Measurements from ENCODE around the gene STARD5.

Gene STARD5

DNA sequence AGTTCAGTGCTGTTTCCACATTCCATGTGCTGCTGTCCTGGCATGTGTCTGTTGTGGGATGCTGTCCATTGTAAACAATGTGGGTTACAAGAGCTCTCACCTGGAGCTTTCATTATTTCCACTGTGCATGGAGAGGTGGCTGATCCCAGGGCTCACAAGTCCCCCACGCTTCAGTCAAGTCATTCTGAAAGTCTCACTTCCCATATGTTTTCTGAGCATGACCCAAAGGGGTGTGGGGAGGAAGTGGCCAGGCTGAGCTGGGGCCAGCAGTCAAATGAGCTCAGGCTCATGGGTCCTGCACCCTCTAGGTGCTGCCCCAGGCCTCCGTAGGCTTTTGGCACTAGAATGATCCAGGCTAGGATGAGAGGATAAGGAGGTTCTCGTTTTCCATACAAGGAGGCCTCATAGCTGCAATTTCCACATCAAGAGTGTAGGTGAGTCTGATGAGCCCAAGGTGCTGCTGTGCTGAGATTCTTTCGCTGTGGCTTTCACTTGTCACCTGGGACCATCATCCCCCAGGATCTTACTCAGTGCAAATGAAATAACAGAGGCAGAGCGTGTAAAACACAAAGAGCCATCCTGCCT is 22.0 kb downstream of the STARD5 start:
- Histone ChIP-seq H3F3A (ENCODE audit: control insufficient read depth, insufficient read depth) (peaks cover 17% of the 10 kb centered on the region), H3K27me3 (ENCODE audit: control insufficient read depth, low read length) (no peaks in the 10 kb centered on the region), H3K79me2 (ENCODE audit: control insufficient read depth, low read length) (peaks cover 64% of the 10 kb centered on the region), H3K9me3 (ENCODE audit: control insufficient read depth, insufficient read depth, low read length) (no peaks in the 10 kb centered on the region), H4K20me1 (ENCODE audit: control insufficient read depth, insufficient read depth, low read depth, low read length) (no peaks in the 10 kb centered on the region), H3K4me3 (ENCODE audit: low read length) (peak overlapping the region; percentile 84), H3K4me1 (ENCODE audit: control insufficient read depth, low read length) (peaks cover 82% of the 10 kb centered on the region), H3K9me2 (replicated peaks; ENCODE audit: control insufficient read depth, low read length) (no peaks in the 10 kb centered on the region), H3K36me3 (ENCODE audit: control insufficient read depth, low read length) (peaks cover 97% of the 10 kb centered on the region), H3K27ac (ENCODE audit: low read depth, low read length) (peak overlapping the region; percentile 78), H3K4me2 (ENCODE audit: low read length) (peak overlapping the region; percentile 99)
- TF ChIP-seq, protein P1, sequence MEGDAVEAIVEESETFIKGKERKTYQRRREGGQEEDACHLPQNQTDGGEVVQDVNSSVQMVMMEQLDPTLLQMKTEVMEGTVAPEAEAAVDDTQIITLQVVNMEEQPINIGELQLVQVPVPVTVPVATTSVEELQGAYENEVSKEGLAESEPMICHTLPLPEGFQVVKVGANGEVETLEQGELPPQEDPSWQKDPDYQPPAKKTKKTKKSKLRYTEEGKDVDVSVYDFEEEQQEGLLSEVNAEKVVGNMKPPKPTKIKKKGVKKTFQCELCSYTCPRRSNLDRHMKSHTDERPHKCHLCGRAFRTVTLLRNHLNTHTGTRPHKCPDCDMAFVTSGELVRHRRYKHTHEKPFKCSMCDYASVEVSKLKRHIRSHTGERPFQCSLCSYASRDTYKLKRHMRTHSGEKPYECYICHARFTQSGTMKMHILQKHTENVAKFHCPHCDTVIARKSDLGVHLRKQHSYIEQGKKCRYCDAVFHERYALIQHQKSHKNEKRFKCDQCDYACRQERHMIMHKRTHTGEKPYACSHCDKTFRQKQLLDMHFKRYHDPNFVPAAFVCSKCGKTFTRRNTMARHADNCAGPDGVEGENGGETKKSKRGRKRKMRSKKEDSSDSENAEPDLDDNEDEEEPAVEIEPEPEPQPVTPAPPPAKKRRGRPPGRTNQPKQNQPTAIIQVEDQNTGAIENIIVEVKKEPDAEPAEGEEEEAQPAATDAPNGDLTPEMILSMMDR (IDR thresholded peaks at IDR 0.05; ENCODE audit: low read depth, low read length, poor library complexity, severe bottlenecking): no peak
- no peak for TF ChIP-seq EZH2phosphoT487 (IDR thresholded peaks at IDR 0.05; ENCODE audit: borderline replicate concordance, low read length)

- Histone ChIP-seq H3K9me2 (replicated peaks; ENCODE audit: control insufficient read depth, low read length) (no peaks in the 10 kb centered on the region), H3K36me3 (ENCODE audit: control insufficient read depth, low read length) (peaks cover 93% of the 10 kb centered on the region), H3K27ac (ENCODE audit: low read depth, low read length) (peak overlapping the region; percentile 78), H4K20me1 (ENCODE audit: control insufficient read depth, insufficient read depth, low read depth, low read length) (no peaks in the 10 kb centered on the region), H3F3A (ENCODE audit: control insufficient read depth, insufficient read depth) (peaks cover 19% of the 10 kb centered on the region), H3K27me3 (ENCODE audit: control insufficient read depth, low read length) (no peaks in the 10 kb centered on the region), H3K4me2 (ENCODE audit: low read length) (peak overlapping the region; percentile 99), H3K79me2 (ENCODE audit: control insufficient read depth, low read length) (peaks cover 69% of the 10 kb centered on the region), H3K4me1 (ENCODE audit: control insufficient read depth, low read length) (peaks cover 86% of the 10 kb centered on the region), H3K9me3 (ENCODE audit: control insufficient read depth, insufficient read depth, low read length) (no peaks in the 10 kb centered on the region), H3K4me3 (ENCODE audit: low read length) (peak overlapping the region; percentile 84)
- TF ChIP-seq, protein P1 (IDR thresholded peaks at IDR 0.05; ENCODE audit: low read depth, low read length, poor library complexity, severe bottlenecking): no peak
- TF ChIP-seq EZH2phosphoT487 (IDR thresholded peaks at IDR 0.05; ENCODE audit: borderline replicate concordance, low read length): no peak
Observed at GRCh38 chr15:81301385-81301784, 22.6 kb downstream of the STARD5 start.

DNA sequence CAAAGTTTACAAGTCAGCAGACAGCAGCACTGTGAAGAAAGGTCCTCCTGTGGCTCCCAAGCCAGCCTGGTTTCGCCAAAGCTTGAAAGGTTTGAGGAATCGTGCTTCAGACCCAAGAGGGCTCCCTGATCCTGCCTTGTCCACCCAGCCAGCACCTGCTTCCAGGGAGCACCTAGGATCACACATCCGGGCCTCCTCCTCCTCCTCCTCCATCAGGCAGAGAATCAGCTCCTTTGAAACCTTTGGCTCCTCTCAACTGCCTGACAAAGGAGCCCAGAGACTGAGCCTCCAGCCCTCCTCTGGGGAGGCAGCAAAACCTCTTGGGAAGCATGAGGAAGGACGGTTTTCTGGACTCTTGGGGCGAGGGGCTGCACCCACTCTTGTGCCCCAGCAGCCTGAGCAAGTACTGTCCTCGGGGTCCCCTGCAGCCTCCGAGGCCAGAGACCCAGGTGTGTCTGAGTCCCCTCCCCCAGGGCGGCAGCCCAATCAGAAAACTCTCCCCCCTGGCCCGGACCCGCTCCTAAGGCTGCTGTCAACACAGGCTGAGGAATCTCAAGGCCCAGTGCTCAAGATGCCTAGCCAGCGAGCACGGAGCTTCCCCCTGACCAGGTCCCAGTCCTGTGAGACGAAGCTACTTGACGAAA is 24.2 kb downstream of the STARD5 start:
- Histone ChIP-seq H3K4me1 (ENCODE audit: control insufficient read depth, low read length) (peaks cover 98% of the 10 kb centered on the region), H3K4me2 (ENCODE audit: low read length) (peak overlapping the region; percentile 99), H3K27me3 (ENCODE audit: control insufficient read depth, low read length) (no peaks in the 10 kb centered on the region)

More for the DNA sequence above, 24.2 kb downstream of the STARD5 start:
- Histone ChIP-seq H3K36me3 (ENCODE audit: control insufficient read depth, low read length) (peaks cover 76% of the 10 kb centered on the region), H3K27ac (ENCODE audit: low read depth, low read length) (peak overlapping the region; percentile 98), H4K20me1 (ENCODE audit: control insufficient read depth, insufficient read depth, low read depth, low read length) (no peaks in the 10 kb centered on the region), H3F3A (ENCODE audit: control insufficient read depth, insufficient read depth) (peaks cover 34% of the 10 kb centered on the region), H3K79me2 (ENCODE audit: control insufficient read depth, low read length) (peaks cover 75% of the 10 kb centered on the region), H3K9me2 (replicated peaks; ENCODE audit: control insufficient read depth, low read length) (no peaks in the 10 kb centered on the region), H3K4me3 (ENCODE audit: low read length) (peak overlapping the region; percentile 84), H3K9me3 (ENCODE audit: control insufficient read depth, insufficient read depth, low read length) (no peaks in the 10 kb centered on the region)
- TF ChIP-seq, protein P1 (IDR thresholded peaks at IDR 0.05; ENCODE audit: low read depth, low read length, poor library complexity, severe bottlenecking): no peak
- TF ChIP-seq EZH2phosphoT487 (IDR thresholded peaks at IDR 0.05; ENCODE audit: borderline replicate concordance, low read length): no peak

All from DOHH2 (cell line).